Amniotic stem cell (primary cell): ENCODE measurements around the gene ACTG1.
A peak's percentile ranks its signal among the peaks of the same experiment; 100 is the strongest.

ENCODE experiments used
- DNase-seq: peaks from one replicate; lab custom pipeline; 2025; lab: John Stamatoyannopoulos, UW

Gene ACTG1

GRCh38 chr17:81517339-81518112 lies 4.9 kb upstream of the ACTG1 start:
- DNase-seq = no peak

DNA sequence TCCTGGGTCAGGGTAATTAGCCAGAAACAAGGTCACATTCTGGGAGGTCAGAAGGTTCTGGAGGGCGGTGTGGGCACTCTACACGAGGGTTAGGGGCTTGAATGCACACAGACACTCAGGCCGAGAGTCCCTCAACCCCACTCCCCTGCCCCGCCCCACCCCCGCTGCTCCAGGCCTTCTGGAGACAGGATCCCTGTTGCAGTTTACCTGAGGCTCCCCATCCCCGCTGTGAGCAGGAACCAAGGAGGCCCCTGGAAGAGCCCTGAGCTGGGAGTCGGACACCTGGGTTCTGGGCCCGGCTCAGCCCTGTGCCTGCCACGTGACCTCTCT lies 4.4 kb upstream of the ACTG1 start:
- DNase-seq = no peak

DNA sequence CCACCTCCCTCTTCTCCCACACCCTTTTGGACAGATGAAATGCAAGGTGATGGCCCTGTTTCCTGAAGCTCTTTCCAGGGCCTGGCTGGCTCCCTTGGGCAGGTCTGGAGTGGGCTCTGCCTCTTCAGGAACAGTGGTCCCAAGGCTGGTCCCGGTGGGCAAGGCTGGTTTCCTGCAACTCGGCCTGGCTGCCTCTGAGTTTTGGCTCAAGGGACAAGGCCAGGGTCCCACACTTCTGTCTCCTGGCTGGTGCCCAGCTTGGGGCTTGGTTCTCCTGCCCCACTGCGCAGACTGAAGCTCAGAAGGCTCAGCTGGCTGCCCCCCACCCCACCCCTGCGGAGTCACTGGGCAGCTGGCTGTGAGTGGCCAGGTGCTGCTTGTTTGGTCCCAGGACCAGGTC lies 3.8 kb upstream of the ACTG1 start:
- no peak for DNase-seq

- DNase-seq = no peak
Observed at GRCh38 chr17:81515530-81516041, 3.0 kb upstream of the ACTG1 start.

DNA sequence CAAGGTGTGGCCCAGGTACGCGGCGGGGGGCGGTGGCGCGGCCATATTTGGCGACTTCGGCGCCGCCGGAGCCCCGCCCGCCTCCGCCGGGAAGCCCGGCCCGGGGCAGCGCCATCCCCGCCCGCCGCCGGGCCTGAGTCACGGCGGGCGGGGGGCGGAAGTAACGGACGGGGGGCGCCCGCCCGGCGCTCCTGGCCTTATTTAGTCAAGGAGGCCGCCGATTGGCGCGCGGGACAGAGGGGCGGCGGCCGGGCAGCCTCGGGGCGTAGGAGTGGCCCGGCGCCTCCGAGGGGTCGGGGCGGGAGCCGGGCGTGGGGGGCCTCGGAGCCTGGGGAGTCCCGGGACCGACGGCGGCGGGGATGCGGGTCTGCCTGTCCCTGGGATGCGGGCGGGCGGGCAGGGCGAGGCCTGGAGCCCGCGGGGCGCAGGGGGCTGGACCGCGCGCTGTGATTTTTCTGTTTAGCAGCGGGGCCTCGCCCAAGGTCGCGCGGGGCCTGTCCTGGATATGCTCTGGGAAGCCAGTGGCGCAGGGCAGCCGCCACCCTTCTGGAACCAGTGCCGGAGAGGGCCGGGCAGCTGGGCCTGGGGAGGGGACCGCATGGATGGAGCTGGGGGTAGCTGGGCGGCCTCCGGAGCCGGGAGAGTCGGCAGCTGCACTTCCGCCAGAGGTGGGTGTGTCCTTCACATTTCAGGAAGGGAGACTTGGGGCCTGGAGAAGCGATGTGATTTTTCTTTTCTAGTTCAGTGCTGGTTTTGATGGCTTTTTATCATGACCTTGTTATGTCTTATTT lies 2.3 kb upstream of the ACTG1 start:
- peak; percentile 73 for DNase-seq

DNA sequence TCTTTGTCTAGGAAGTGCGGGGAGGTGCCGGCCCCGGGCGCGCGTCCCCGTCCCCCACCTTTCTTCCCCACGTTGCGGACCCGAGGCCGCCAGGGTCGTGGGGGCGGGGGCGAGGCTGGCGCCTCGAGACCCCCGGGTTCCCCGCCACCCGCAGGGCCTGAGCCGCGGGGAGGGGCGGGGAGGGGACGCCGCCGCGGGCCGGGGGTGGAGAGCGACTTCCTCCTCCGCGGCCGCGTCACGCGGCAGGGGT lies 1.8 kb upstream of the ACTG1 start:
- no peak for DNase-seq

GRCh38 chr17:81513753-81514488 lies 1.3 kb upstream of the ACTG1 start:
- peak; percentile 62 for DNase-seq

DNA sequence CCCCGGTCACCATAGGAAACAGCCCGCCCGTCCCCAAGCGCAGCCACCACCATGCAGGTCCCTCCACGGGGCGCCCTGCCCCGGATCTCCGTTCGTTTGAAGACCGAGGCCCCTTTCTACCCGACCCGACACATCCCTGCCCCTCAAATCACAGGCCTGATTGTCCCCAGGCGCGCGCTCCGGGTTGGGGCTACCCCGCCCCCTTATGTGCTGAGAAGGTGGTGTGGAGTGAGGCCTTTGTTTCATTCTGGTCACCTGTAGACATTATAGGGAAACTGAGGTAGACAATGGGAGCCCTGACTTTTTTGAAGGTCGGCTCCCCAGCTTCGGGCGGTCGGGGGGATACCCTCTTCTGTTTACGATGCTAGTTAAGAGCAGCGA lies 763 bp upstream of the ACTG1 start:
- no peak for DNase-seq

- no peak for DNase-seq
Observed at GRCh38 chr17:81511804-81512561, 616 bp downstream of the ACTG1 start.

DNA sequence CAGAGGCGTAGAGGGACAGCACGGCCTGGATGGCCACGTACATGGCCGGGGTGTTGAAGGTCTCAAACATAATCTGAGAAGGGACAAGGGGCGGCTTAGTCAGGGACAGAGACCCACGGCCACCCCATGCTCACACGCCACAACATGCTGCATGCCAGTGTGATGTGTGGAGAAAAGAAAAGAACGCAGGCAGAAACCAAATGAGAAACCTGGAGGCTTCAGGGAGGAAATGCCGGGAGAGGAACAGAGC lies 1.1 kb downstream of the ACTG1 start:
- no peak for DNase-seq

DNA sequence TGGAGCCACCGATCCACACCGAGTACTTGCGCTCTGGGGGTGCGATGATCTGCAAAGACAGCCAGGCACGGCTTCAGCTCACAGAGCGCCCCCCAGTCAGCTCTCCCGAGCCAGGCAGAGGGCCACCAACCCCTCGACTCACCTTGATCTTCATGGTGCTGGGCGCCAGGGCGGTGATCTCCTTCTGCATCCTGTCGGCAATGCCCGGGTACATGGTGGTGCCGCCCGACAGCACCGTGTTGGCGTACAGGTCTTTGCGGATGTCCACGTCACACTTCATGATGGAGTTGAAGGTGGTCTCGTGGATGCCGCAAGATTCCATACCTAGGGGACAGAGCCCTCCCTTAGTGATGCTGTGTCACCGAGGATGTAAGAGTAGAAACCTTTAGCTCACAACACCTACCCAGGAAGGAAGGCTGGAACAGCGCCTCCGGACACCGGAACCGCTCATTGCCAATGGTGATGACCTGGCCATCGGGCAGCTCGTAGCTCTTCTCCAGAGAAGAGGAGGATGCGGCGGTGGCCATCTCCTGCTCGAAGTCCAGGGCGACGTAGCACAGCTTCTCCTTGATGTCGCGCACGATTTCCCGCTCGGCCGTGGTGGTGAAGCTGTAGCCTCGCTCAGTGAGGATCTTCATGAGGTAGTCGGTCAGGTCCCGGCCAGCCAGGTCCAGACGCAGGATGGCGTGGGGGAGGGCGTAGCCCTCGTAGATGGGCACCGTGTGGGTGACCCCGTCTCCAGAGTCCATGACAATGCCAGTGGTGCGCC lies 1.6 kb downstream of the ACTG1 start:
- DNase-seq = no peak

- no peak for DNase-seq
Observed at GRCh38 chr17:81509972-81510784, 2.4 kb downstream of the ACTG1 start.

DNA sequence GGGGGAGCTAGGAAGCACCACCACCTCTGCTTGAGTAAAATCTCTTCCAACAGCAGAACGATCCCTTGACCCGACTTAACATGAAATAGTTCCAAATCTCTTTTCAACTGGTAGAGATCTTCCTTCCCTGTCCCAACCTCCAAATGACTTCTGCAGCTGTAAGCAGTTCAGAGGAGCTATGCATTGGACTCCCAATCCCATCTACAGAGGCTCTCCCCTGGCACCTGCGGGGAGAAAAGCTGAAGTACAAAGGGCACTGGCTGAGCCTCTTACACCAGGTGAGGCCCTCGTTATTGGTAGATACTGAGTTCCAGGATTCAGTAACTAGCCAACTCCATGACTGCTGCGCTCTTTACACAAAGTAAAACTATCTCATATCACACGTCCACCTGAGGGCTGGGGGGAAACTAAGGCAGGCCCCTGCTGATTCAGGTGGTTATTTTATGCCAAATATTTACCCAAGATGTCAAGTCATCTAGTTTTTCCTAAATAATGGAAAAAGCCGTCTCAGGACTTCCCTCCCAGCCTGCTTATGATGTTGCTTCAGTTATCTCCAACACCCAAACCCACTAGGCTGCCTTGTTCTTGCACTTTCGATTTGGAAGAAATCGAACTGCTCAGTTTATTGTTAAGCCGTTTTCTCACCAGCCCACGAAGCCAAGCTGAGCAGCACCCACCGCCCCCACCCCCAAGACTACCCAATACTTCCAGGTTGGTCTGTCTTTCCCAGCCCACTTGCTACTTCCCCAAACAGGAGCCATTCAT lies 3.2 kb downstream of the ACTG1 start:
- no peak for DNase-seq

- no peak for DNase-seq
Observed at GRCh38 chr17:81508639-81509206, 3.9 kb downstream of the ACTG1 start.

DNA sequence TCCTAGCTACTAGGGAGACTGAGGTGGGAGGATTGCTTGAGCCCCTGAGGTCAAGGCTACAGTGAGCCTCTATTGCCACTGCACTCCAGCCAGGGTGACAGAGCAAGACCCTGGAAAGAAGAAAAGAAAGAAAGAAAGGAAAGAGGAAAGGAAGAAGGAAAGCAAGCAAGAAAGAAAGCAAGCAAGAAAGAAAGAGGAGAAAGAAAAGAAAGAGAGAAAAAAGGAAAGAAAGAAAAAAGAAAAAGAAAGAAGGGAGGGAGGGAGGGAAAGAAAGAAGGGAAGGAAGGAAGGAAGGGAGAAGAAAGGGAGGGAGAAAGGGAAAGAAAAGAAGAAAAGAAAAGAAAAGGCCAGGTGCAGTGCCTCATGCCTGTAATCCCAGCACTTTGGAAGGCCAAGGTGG lies 9.0 kb downstream of the ACTG1 start:
- DNase-seq = no peak

- no peak for DNase-seq
Observed at GRCh38 chr17:81502471-81503017, 10.1 kb downstream of the ACTG1 start.

GRCh38 chr17:81500047-81500446 lies 12.6 kb downstream of the ACTG1 start:
- no peak for DNase-seq

DNA sequence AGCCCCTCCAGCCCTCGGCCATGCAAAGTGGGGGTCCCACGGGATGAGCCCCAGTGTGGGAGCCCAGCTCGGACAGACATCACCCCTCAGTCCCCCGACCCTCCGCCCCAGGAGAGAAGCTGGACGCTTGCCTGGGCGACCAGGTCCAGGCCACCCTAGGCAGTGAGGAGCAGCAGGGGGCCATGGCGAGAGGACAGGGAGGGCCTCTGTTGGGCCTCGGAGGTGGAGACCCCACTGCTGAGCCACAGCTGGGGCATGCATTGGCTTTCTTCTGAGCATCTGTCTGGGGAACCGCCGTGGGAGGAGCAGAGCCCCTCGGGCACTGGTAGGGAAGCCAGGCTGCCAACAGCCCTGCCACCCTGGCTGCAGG lies 13.0 kb downstream of the ACTG1 start:
- no peak for DNase-seq

GRCh38 chr17:81498953-81499600 lies 13.5 kb downstream of the ACTG1 start:
- no peak for DNase-seq
